CD4-positive, alpha-beta T cell treated with Interleukin-10 for 1 hour (primary cell): ENCODE results near the gene RASGRP2.
A peak's percentile ranks its signal among the peaks of the same experiment; 100 is the strongest.

Experiments
- DNase-seq: peaks from one replicate; pipeline ENCODE4 v3.0.0-alpha.2; 2020

The RASGRP2 gene

DNA sequence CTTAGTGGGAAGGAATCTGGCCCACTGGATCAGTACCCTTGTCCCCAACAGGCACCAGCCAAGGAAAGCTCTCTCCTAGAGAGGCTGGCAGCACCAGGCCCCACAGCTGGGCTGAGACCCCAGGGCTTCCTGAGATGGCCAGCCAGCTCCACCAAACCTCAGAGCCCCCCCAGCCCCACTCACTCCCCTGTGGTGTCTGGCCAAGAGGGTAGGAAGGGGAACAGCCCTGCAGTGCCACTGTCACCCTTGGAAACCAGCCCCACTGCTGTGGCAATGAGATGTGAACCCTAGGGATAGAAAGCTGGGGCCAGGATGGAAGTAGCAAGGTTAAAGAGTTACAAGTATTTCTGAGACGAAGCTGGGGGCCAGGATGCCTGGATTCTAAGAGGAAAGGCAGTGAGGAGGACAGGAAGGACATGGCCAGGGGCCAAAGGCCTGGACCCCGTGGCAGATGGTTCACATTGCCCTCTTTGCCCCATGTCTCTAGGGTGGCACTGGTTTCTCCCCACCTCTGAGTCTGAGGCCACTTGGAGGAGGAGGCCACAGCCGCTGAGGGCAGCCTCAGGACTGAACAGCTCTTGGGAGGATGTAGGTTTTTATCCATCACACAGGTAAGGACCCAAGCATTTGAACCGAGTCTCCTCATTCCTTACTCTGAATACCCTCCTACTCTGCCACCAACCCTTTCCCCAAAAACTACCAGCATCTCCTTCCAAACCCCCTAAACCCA is 49.8 kb downstream of the RASGRP2 start:
- no peak for DNase-seq

DNA sequence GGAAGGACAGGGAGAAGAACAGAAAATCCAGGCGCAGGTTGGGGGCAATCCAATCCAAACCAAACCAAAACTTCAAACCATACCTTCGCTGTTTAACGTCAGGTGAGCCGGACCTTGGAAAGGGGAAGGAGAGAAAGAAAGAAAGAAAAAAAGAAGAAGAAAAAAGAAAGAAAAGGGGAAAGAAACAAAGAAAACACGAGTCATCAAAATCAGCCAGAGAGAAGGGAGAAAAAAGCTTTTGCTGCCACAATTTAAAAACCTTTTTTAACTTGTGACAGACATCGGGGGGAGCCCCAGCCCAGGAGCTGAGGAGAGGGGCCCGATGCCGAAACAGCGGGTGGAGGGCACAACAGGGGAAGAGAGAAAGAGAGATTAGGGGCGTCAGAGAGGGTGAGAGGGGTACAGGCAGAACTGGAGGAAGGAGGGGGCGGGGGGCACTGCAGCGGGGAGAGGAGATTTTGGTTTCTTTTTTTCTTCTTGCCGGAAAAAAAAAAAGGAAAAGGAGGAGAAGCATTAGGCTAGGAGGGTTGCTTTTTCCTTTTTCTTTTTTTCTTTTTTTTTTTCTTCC is 51.1 kb downstream of the RASGRP2 start:
- no peak for DNase-seq

- no peak for DNase-seq
These were observed 52.4 kb downstream of the RASGRP2 start for GRCh38 chr11:64691543-64691942.

- DNase-seq = no peak
These were observed 53.7 kb downstream of the RASGRP2 start for GRCh38 chr11:64690235-64690634.

GRCh38 chr11:64688534-64688982 is 55.4 kb downstream of the RASGRP2 start:
- DNase-seq = peak; percentile 91

DNA sequence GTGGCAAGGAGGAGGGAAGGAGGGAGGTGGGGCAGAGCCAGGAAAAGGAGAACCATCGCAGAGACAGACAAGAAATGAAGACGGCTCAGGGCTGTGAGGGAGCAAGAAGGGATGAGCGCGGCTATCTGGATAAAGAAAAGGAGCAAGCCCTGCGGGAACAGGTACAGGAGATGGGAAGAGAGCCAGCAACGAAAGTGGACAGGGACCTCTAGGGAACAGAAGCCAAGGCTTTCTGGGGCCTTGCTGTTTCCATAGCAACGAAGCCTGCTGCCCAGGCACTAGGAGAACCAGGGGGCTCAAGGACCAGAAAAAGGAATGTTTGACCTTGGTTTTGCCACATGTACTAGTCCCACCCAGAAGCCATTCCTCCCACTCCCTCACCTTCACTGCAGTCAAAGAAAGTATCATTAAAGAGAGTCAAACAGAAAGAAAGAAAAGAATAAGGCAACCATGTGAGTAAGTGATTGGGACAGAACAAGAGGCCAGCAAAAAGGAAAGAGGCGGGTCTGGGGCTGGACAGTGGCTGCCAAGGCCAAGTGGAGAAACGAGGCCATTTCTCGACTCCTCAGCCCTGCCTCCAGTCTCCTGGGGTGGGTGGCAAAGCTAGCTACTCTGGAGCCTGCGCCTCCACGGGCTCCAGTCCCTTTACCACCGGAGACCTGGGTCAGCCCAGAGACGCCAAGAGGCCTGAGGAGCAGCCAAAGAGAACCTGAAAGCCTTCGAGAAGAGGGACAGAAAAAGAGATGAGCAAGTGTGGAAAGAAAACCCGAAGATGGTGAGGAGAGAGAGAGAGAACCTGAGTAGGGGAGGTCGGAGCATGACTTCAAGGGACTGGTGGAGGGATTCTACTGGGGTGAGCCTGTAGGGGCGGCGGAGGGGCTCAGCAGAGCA is 56.1 kb downstream of the RASGRP2 start:
- DNase-seq = no peak

DNA sequence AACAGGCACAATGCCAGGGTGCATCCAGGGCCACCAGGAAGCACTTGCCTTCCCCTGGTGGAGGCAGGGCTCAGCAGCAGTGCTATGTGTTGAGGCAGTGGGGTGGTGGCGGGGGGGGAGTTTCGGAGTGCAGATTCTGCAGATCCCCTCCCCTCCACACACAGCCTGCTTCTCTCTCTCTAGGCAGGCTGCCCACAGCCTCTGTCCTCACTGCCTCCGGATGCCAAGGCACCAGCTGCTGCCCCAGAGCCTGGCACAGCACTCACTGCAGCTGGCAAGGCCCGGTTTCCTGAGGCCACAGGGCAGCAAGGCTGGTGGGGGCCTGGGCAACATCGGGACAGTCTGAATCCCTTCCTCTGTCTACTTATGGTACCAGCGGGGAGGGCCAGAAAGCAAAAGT is 56.7 kb downstream of the RASGRP2 start:
- no peak for DNase-seq

DNA sequence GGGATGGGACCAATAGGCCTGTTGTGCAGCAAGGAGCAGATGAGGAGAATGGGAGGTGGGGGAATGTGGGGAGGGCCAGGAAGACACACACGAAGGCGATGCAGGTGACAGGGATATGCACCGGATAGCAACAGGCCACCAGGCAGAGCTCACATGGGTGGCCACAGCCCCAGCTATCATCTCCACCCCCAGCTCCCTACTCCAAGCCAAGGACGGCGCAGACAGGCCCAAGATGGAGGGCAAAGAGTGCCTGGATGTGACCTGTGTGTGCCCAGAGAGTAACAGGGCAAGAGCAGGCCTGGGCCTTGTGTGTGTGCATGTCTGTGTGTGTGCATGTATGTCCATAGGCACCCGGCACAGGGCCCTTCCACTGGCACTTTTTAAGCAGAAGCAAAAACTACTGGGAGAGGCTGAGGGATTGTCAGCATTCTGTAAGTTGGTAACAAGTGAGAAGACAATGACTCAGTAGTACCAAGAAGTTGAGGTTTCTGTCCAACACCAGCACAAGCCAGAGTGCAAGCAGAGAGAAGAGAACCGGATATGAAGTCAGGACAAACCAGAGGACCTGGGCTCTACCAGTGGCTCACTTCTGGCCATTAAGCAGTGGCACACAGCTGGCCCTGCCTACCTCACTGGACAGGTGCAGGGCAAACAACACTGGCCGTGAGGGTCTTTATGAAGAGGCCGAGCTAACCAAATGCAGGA is 57.3 kb downstream of the RASGRP2 start:
- no peak for DNase-seq

GRCh38 chr11:64685536-64685935 is 58.4 kb downstream of the RASGRP2 start:
- DNase-seq = no peak

DNA sequence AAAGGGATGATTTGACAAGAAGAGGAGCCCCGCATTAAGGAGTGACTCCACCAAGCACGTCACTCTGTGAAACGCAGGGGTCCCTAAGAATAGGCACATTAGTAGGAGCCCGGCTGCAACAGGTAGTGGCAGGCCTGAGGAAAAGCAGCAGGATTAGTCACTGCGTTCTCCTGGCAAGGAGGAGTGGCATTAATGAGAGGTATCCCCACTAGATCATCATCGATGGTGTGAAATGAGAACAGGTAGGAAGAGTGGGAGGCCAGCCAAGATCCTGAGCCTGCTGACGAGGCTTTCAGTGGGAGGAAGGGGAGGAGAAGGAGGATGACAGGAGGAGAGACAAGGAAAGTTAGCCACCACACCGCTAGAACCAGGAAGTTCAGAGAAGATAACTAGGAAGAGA is 59.6 kb downstream of the RASGRP2 start:
- DNase-seq = no peak

- DNase-seq = no peak
These were observed 62.8 kb downstream of the RASGRP2 start for GRCh38 chr11:64681171-64681570.

GRCh38 chr11:64679846-64680245 is 64.1 kb downstream of the RASGRP2 start:
- no peak for DNase-seq

GRCh38 chr11:64677441-64678023 is 66.4 kb downstream of the RASGRP2 start:
- no peak for DNase-seq
